Stimulated activated CD8-positive, alpha-beta memory T cell treated with anti-CD3 and anti-CD28 coated beads, Interleukin-7, amount 100 ng/mL, for 1 hour (primary cell): ENCODE data around the gene SP100.

Source experiments
- DNase-seq, 2 donors: peaks; one replicate each; pipeline ENCODE4 v3.0.0-alpha.2; 2020; ENCODE audit warnings: low read depth in 2 of 2

SP100 gene

GRCh38 chr2:230542751-230543150 is 126.8 kb downstream of the SP100 start:
- no peak for DNase-seq

- DNase-seq = no peak
These were observed 136.2 kb downstream of the SP100 start for GRCh38 chr2:230552181-230552580.

GRCh38 chr2:230557065-230557464 is 141.1 kb downstream of the SP100 start:
- no peak for DNase-seq

GRCh38 chr2:230564805-230565779 is 149.1 kb downstream of the SP100 start:
- no peak for DNase-seq

GRCh38 chr2:230569298-230569697 is 153.3 kb downstream of the SP100 start:
- DNase-seq = no peak

- no peak for DNase-seq
These were observed 155.0 kb downstream of the SP100 start for GRCh38 chr2:230570987-230571386.

- peak; percentile 24 to 26 for DNase-seq
These were observed 159.8 kb downstream of the SP100 start for GRCh38 chr2:230575642-230576324.

GRCh38 chr2:230577114-230577513 is 161.1 kb downstream of the SP100 start:
- no peak for DNase-seq

GRCh38 chr2:230578106-230578505 is 162.1 kb downstream of the SP100 start:
- no peak for DNase-seq

GRCh38 chr2:230582851-230583283 is 166.9 kb downstream of the SP100 start:
- no peak for DNase-seq

GRCh38 chr2:230583581-230583980 is 167.6 kb downstream of the SP100 start:
- DNase-seq = no peak

GRCh38 chr2:230586328-230586982 is 170.5 kb downstream of the SP100 start:
- no peak for DNase-seq

- no peak for DNase-seq
These were observed 173.0 kb downstream of the SP100 start for GRCh38 chr2:230589025-230589424.

GRCh38 chr2:230589497-230590015 is 173.6 kb downstream of the SP100 start:
- DNase-seq = no peak

GRCh38 chr2:230590333-230590732 is 174.3 kb downstream of the SP100 start:
- no peak for DNase-seq

GRCh38 chr2:230591850-230592249 is 175.8 kb downstream of the SP100 start:
- no peak for DNase-seq

GRCh38 chr2:230592775-230593174 is 176.8 kb downstream of the SP100 start:
- no peak for DNase-seq
